Smooth muscle cell (in vitro differentiated cells): ENCODE measurements around the gene NEURL4. TPM values are rescaled to one million over a fixed set of nuclear protein-coding genes. Genes with fewer than 3 reads are reported as not detected.

Source experiments
- DNase-seq: peaks from one replicate; lab custom pipeline; 2025; ENCODE audit not compliant: unreplicated experiment; lab: John Stamatoyannopoulos, UW
- H2AFZ ChIP-seq: fragments of 200-600 bp; sonication (generic); 2 replicates; pipeline ENCODE4 v1.6.0; 2016; ENCODE audit warnings: antibody characterized with exemption, low read depth, mild to moderate bottlenecking
- H3F3A ChIP-seq: fragments of 200-600 bp; sonication (generic); 2 replicates; pipeline ENCODE4 v1.6.0; 2017; ENCODE audit warnings: antibody characterized with exemption, low read depth
- H3K27ac ChIP-seq: fragments of 200-600 bp; sonication (generic); 2 replicates; pipeline ENCODE4 v1.5.1; 2016; ENCODE audit warnings: low read depth, mild to moderate bottlenecking
- H3K27me3 ChIP-seq: fragments of 200-600 bp; sonication (generic); 2 replicates; pipeline ENCODE4 v1.6.1; 2016; ENCODE audit warnings: low read depth, mild to moderate bottlenecking
- H3K36me3 ChIP-seq: fragments of 200-600 bp; sonication (generic); 2 replicates; pipeline ENCODE4 v1.5.1; 2016; ENCODE audit warnings: low read depth
- H3K4me1 ChIP-seq: fragments of 200-600 bp; sonication (generic); 2 replicates; pipeline ENCODE4 v1.5.1; 2016; ENCODE audit warnings: low read depth
- H3K4me2 ChIP-seq: fragments of 200-600 bp; sonication (generic); 2 replicates; pipeline ENCODE4 v1.6.0; 2016; ENCODE audit warnings: mild to moderate bottlenecking
- H3K4me3 ChIP-seq: fragments of 200-600 bp; sonication (generic); 2 replicates; pipeline ENCODE4 v1.5.1; 2016; ENCODE audit warnings: mild to moderate bottlenecking
- H3K79me2 ChIP-seq: fragments of 200-600 bp; sonication (generic); 2 replicates; pipeline ENCODE4 v1.6.0; 2016; ENCODE audit warnings: low read depth, mild to moderate bottlenecking
- H3K9ac ChIP-seq: fragments of 200-600 bp; sonication (generic); 2 replicates; pipeline ENCODE4 v1.6.0; 2016; ENCODE audit warnings: low read depth
- H3K9me3 ChIP-seq: fragments of 200-600 bp; sonication (generic); replicated peaks from 2 replicates; pipeline ENCODE4 v1.5.1; 2016; ENCODE audit warnings: low read depth
- H4K20me1 ChIP-seq: fragments of 200-600 bp; sonication (generic); 2 replicates; pipeline ENCODE4 v1.6.0; 2016; ENCODE audit warnings: low read depth
- CTCF ChIP-seq: fragments of 200-600 bp; sonication (generic); IDR thresholded peaks from 2 replicates; pipeline ENCODE4 v1.5.1; 2017; ENCODE audit warnings: borderline replicate concordance, mild to moderate bottlenecking, antibody characterized with exemption; ENCODE audit not compliant: insufficient read depth, poor library complexity, severe bottlenecking
- WGBS: methylation state at CpG from one replicate; pipeline ENCODE4 v1.1.7; 2016; ENCODE audit warnings: low lambda C conversion rate; 5-methylcytosine and 5-hydroxymethylcytosine counted together
- polyA plus RNA-seq: library from polyadenylated mRNA; unstranded; fragments of >200 nt; fragmentation: Nextera tagmentation; extraction: Ambion mirVana; gene quantifications from 2 replicates; pipeline ENCODE4 v1.2.1, GENCODE V29; 2016
- total RNA-seq: library from RNA; depleted of rRNA; stranded (reverse); fragments of >200 nt; gene quantifications from 2 replicates; pipeline ENCODE4 v1.2.3, GENCODE V29; 2014

The NEURL4 gene
- total and polyA plus RNA-seq, 2 experiments from 2014 or later, result 5.1 to 8.6 TPM

- Histone ChIP-seq H3F3A (no peaks in the 10 kb centered on the region), H2AFZ (no peak overlapping the region), H3K79me2 (no peaks in the 10 kb centered on the region), H3K27me3 (no peaks in the 10 kb centered on the region), H3K4me1 (no peaks in the 10 kb centered on the region), H3K36me3 (no peaks in the 10 kb centered on the region), H3K4me2 (no peak overlapping the region), H3K4me3 (no peak overlapping the region), H3K27ac (no peak overlapping the region), H3K9me3 (no peaks in the 10 kb centered on the region), H4K20me1 (no peaks in the 10 kb centered on the region), H3K9ac (no peak overlapping the region)
- DNase-seq, result no peak
- TF ChIP-seq CTCF, result no peak
- 57% methylated on average over 3 of the region's 3 CpGs for WGBS
Observed at GRCh38 chr17:7361906-7362305, 32.8 kb upstream of the NEURL4 start.

DNA sequence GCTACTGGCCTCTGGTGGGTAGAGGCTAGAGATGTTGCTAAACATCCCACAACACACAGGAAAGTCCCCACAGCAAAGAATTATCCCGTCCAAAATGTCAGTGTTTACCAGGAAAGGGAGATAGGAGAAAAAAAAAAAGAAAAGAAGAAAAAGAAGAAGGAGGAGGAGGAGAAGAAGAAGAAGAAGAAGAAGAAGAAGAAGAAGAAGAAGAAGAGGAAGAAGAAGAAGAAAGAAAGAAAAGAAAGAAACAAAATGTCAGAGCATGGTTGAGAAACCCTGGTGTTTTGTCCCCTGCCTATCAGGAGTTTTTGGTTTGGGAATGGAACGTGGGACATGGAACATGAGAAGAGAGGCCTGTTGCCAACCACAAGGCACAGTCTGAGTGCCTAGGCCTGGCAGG, 28.2 kb upstream of the NEURL4 start:
- Histone ChIP-seq H3K4me1 (peaks cover 24% of the 10 kb centered on the region), H3K27ac (peak overlapping the region; percentile 30), H3K4me2 (no peak overlapping the region), H3K4me3 (no peak overlapping the region), H3K36me3 (no peaks in the 10 kb centered on the region), H3K9me3 (no peaks in the 10 kb centered on the region), H4K20me1 (peaks cover 14% of the 10 kb centered on the region), H3K9ac (no peak overlapping the region), H3K27me3 (no peaks in the 10 kb centered on the region), H3F3A (peaks cover 32% of the 10 kb centered on the region), H2AFZ (no peak overlapping the region), H3K79me2 (peaks cover 17% of the 10 kb centered on the region)
- WGBS, result 84% methylated on average over 2 of the region's 2 CpGs
- no peak for DNase-seq
- no peak for TF ChIP-seq CTCF

DNA sequence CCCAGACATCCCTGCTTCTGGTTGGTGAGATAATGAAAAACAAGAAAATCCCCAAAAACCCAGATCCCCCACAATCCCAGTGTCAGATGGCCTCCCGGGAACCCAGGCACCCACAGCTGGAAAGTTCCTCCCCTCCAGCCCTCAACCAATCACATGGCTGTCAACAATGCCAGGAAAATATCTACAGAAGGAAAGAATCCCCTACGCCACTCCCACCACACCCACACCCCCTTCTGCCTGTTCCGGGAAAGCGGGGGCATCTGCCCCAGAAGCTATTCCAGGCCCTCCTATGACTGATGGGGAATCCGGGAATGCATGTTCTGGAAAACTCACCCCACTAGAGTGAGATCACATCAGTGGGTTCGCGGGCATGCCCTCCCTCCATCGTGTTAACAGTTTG, 27.6 kb upstream of the NEURL4 start:
- Histone ChIP-seq H3K9ac (no peak overlapping the region), H3K4me3 (no peak overlapping the region), H3K79me2 (peaks cover 20% of the 10 kb centered on the region), H3K36me3 (no peaks in the 10 kb centered on the region), H3K27me3 (no peaks in the 10 kb centered on the region), H3K9me3 (no peaks in the 10 kb centered on the region), H3K4me2 (no peak overlapping the region), H3K27ac (peak overlapping the region; percentile 30), H3K4me1 (peaks cover 24% of the 10 kb centered on the region), H2AFZ (no peak overlapping the region), H3F3A (peaks cover 32% of the 10 kb centered on the region), H4K20me1 (peaks cover 14% of the 10 kb centered on the region)
- DNase-seq, result no peak
- 55% methylated on average over 8 of the region's 8 CpGs for WGBS
- TF ChIP-seq CTCF, result no peak

DNA sequence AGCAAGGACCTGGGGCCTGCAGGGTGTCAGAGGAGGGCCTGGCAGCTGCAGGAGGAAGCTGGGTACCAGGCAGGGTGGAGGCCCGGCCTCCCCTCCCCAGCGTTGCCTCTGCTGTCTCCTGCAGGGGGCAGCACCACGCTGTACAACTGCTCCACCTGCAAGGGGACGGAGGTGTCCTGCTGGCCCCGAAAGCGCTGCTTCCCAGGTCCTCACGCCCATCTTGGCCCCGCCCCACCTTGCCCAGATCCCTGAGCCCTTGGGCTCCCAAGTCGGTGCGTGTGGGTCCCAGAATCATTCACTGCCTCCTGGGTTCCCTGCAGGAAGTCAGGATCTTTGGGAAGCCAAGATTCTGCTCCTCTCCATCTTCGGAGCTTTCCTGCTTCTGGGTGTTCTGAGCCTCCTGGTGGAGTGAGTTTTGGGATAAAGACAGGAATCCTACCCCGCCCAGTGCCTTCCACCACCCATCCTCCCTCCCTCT, 27.0 kb upstream of the NEURL4 start:
- 10% methylated on average over 12 of the region's 12 CpGs for WGBS
- DNase-seq, result peak; percentile 29
- Histone ChIP-seq H3K36me3 (no peaks in the 10 kb centered on the region), H2AFZ (no peak overlapping the region), H3K27ac (peak overlapping the region; percentile 100), H3K4me2 (peak overlapping the region; percentile 97), H3K9ac (no peak overlapping the region), H4K20me1 (peaks cover 14% of the 10 kb centered on the region), H3K27me3 (no peaks in the 10 kb centered on the region), H3K4me1 (peaks cover 24% of the 10 kb centered on the region), H3F3A (peaks cover 32% of the 10 kb centered on the region), H3K79me2 (peaks cover 22% of the 10 kb centered on the region), H3K9me3 (no peaks in the 10 kb centered on the region), H3K4me3 (no peak overlapping the region)
- peak; percentile 73 for TF ChIP-seq CTCF
